DMS153 (cell line): ENCODE results near the gene CPT1B.
A peak's percentile ranks its signal among the peaks of the same experiment; 100 is the strongest.
"Not testable (repeated sequence)": the region's sequence is repeated elsewhere in the genome, so short reads cannot be mapped to it uniquely, and the experiment has no call there.

ENCODE experiments used
- DNase-seq: peaks from one replicate; lab custom pipeline; 2025; lab: John Stamatoyannopoulos, UW

The CPT1B gene

GRCh38 chr22:50577987-50578775 lies at the start of gene CPT1B:
Gene CPT1B (minus strand): TSS chr22:50578427. CDS start chr22:50577915, 512 bp downstream.
- DNase-seq, result no peak

- DNase-seq, result no peak
These were observed 48.8 kb upstream of the CPT1B start for GRCh38 chr22:50626850-50627641.

DNA sequence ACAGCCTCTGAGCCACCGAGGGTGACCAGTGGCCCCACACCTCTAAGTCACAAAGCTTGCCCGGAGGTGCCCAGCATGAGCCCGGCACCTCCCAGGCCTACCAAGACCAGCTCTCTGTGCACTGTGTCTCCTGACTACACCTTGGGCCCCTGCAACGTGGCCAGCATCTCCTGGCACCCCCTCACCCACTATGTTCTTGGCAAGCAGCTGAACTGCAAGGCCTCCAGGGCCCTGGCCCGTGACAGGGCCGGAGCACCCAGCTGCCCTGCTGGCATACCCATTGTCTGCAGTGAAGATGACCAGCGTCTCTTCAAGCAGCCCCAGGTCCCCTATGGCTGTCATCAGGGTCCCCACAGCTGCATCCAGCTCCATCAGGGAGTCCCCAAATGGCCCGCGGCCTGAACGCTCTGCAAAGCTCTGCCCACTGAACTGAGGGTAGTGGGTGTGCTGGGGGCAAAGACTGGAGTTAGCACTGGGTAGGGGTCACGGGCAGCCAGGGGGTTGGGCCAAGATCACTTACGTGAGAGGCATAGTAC lies 48.2 kb upstream of the CPT1B start:
- no peak for DNase-seq

GRCh38 chr22:50625568-50626313 lies 47.5 kb upstream of the CPT1B start:
- no peak for DNase-seq

DNA sequence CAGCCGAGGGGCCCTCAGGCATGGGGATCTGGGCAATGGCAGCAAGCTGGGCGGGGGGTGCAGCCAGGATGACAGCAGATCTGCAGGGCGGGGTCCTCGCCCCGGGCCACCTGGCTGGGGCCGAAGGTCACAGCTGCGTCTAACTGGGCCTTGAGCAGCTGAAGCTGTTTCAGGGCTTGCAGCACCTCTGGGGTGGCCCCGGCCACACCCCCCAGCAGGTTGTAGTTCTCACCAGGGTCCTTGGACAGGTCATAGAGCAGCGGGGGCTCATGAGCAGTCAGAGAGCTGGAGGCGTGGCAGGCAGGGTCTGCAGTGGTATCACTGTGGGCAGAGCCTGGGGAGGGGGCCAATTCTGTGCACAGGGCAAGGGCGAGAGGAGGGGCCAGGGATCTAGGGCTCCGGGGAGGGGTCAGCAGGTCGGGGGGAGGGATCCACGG lies 46.9 kb upstream of the CPT1B start:
- no peak for DNase-seq

DNA sequence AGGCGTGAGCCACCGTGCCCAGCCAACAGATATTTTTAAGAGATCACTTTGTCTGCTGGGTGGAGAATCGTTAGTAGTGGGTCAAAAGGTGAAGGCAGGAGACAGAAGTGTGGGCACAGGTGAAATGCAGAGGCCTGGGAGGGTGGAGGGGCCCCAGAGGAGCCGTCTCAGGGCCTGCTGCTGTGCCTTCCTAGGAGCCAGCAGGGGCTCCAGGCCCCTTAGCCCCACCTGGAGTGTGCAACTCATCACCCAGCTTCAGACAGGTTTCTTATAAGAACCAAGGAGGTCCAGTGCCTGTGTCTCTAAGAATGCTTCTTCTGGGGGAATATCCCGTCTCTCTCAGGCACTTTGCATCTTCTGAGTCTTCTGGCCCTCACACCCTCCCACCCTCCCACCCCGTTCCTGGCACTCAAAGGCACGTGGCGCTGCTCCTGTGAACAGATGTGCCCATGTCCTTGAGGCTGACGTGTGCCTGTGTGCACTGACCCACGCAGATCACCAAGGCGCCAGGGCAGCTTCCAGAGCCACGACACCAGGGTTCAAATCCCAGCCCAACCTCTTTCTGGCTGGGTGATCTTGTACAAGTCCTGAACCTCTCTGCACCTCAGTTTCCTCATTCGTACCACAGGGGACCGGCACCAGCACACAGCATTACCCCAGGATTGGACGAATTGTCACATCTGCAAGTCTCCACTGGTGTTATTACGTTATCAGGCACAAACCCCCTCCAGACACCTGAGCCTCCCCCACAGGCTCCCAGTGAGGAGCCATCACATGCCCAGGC lies 46.3 kb upstream of the CPT1B start:
- DNase-seq, result no peak

- peak; percentile 91 for DNase-seq
These were observed 44.6 kb upstream of the CPT1B start for GRCh38 chr22:50622723-50623327.

GRCh38 chr22:50621948-50622722 lies 43.9 kb upstream of the CPT1B start:
- DNase-seq, result peak; percentile 54

DNA sequence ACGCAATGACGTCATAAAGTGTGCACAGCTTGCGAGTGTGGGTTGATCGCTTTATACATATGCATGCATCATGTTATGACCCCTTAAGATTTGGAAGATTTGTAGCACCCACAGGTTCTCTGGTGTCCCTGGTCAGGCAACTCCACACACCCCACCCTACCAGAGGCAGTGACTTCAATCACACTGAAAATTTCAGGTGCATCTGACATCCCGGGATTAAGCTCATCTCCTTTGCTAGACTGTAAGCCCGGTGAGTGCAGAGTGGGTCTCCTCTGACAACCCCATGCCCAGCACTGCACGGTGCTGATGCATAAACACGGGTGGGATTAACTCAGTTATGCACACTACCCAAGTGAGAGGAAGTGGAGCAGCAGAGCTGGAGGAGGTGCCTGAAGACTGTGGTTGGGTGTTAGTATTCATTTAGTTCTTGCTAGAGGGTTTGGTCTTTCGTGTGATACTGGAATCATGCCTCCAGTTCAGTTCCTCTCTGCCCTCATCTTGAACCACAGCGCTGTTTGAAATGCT lies 43.2 kb upstream of the CPT1B start:
- no peak for DNase-seq

- no peak for DNase-seq
These were observed 42.5 kb upstream of the CPT1B start for GRCh38 chr22:50620593-50621355.

DNA sequence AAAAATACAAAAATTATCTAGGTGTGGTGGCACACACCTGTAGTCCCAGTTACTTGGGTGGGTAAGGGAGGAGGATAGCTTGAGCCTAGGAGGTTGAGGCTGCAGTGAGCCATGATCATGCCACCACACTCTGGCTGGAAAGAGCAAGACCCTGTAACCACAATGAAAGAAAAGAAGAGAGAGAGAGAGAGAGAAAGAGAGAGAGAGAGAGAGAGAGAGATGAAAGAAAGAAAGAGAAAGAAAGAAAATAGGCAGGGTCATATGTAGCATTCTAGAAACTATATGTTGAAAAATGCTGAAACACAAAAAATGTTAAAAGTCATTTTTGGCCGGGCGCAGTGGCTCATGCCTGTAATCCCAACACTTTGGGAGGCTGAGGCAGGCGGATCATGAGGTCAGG lies 36.1 kb upstream of the CPT1B start:
- DNase-seq, result not testable (repeated sequence)

DNA sequence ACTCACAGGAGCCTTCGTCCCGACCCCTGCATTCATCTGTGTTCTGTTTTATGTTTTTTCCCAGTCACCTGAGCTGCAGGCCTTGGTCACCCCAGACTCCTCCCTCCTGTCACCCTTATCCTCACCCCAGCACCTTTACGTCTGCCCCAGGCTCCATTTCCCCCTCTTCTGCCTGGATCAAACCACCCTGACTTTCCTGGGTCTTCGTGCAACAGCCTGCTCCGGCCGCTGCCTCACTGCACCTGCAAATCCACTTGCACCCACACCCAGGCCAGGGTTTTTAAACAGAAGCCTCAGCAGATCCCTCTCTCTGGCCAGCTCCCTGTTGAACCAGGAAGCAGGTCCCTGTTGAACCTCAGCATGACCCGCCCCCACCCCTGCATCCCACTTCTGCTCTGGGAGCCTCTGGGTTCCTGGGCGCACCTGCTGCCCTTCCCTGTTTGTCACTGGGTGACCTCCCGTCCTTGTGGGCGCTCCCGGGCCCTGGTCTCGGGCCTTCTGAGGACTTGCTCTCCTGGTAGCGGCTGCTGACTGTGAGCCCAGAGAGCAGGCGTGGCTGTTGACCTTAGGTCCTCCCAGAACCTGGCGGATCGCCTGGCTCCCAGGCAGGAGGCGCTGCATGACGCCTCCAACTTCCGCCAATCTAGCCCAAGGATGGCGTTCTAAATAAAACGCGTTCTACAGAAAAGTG lies 35.2 kb upstream of the CPT1B start:
- peak; percentile 87 for DNase-seq

DNA sequence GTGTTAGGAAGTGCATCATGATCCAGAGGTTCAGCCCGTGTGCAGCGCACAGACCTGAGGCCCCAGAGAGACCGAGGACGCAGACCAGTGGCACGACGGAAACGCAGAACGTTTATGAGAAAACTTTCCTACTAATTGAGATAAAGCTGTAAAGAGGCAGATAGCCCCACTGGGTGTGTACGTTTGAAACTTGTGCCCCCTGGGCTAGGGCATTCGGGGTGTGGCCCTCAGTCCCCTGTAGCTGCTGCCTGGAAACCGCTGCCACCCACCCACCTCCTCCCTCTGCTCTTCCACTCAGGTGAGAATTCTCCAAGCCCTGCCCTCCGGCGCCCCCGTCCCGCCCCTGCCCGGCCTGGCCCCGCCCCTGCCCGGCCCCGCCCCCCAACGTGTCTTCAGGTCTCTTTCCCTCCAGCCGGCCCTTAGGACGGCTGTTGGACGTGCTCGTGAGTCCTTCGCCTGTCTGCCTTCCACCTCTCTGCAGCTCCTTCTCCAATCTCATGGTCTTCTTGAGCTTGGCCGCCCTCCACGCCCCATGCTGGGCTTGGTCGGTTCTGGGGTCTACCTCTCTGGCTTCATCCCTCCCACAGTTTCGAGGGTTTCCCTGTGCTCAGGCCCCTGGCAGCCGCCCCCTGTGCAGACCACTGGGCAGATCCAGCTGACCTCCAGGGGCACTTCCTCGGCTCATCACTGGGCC lies 34.4 kb upstream of the CPT1B start:
- DNase-seq, result peak; percentile 41

DNA sequence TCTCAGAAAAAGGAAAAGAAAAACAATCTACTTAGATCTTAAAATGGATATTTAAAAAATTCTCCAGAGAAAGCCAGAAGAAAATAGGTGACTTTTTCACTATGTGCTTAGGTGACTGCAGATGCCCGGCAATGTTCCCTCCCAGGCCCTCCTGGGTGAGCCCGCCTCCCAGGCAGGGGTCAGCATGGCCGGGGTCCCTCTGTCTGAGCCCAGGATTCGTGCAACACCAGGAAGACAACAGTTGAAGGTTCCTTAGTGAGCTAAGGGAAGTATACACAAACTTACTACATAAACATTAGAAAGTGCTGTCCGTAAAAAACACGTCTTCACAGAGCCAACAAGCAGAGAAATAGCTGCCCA lies 33.9 kb upstream of the CPT1B start:
- no peak for DNase-seq

GRCh38 chr22:50611341-50612060 lies 33.3 kb upstream of the CPT1B start:
- no peak for DNase-seq

DNA sequence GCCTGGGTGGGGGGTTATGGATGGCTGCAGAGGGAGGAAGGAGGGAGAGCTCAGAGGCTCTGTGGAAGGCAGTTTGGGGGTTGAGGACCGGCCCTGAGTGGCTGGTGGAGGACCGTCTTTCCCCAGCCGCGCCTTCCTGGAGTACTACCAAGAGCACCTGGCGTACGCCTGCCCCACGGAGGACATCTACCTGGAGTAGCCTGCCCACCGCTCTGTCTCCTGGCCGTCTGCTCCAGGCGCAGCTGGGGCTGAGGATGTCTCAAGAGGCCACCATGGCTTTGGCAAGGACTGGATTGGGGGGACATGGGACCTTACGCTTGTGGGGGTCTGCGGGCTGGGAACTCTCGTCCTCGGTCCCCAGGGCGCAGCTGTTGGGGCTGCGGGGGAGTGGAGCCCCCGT lies 32.4 kb upstream of the CPT1B start:
- no peak for DNase-seq

GRCh38 chr22:50610041-50610451 lies 31.8 kb upstream of the CPT1B start:
- DNase-seq, result no peak
